H1 (cell line): ENCODE data around the gene AKAP7.

Experiments used
- CREB1 ChIP-seq: IDR thresholded peaks from 2 replicates; pipeline ENCODE4 v1.6.1; 2012; ENCODE audit warnings: inconsistent platforms
- CTCF ChIP-seq, 3 experiments: IDR thresholded peaks; 1 replicate in 2 of 3; 2 replicates in 1 of 3; pipeline versions ENCODE4 v1.5.1 to v1.6.1; 2011; ENCODE audit warnings: low read length in 3 of 3, mild to moderate bottlenecking in 3 of 3, inconsistent platforms in 2 of 3, low read depth in 1 of 3, moderate library complexity in 1 of 3; ENCODE audit not compliant: insufficient read depth in 1 of 3; ENCODE audit errors: control extremely low read depth in 1 of 3
- POLR2A ChIP-seq, 2 experiments: IDR thresholded peaks; 1 replicate in 1 of 2; 2 replicates in 1 of 2; pipeline ENCODE4 v1.6.1; 2011; ENCODE audit warnings: low read depth in 2 of 2, low read length in 2 of 2, mild to moderate bottlenecking in 2 of 2; ENCODE audit errors: control extremely low read depth in 1 of 2
- POU5F1 ChIP-seq: IDR thresholded peaks from 2 replicates; pipeline ENCODE4 v1.6.1; 2011; ENCODE audit warnings: low read depth, mild to moderate bottlenecking, low read length, moderate library complexity

- TF ChIP-seq CTCF (IDR thresholded peaks at IDR 0.05; ENCODE audit: control extremely low read depth in 1 of 3, insufficient read depth in 1 of 3, low read depth in 1 of 3, low read length in 3 of 3): no peak
- TF ChIP-seq POLR2A (IDR thresholded peaks at IDR 0.05; ENCODE audit: control extremely low read depth in 1 of 2, low read depth in 2 of 2, low read length in 2 of 2): no peak
- TF ChIP-seq CREB1: no peak
- TF ChIP-seq POU5F1: no peak
These were observed 91.3 kb downstream of the AKAP7 start for GRCh38 chr6:131226459-131227157.
